GM12801 (cell line): Measurements from ENCODE around the gene CNTN4.

ENCODE experiments used
- CTCF ChIP-seq: IDR thresholded peaks from one replicate; pipeline ENCODE4 v1.5.1; 2011; ENCODE audit warnings: control low read depth; ENCODE audit not compliant: insufficient read length; ENCODE audit errors: extremely low read depth

Gene CNTN4

GRCh38 chr3:2415083-2415482 lies 316.4 kb downstream of the CNTN4 start:
- TF ChIP-seq CTCF: no peak

DNA sequence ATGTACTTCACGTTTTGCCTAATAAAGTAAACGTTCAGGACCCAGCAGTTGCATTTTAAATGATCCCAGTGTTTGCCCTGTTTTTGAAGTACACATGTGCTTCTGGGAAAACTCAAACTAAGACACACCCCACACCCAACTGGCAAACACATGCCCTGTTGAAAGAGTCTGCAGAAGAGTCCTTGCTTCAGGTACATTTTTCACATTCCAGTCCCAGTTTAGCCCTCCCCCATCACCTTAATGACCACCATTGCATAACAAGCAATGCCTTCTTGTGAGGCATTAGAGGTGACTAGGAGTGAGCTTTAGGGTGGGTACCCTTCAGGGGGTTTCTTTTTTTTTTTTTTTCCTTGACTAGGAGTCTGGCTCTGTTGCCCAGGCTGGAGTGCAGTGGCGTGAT lies 322.3 kb downstream of the CNTN4 start:
- no peak for TF ChIP-seq CTCF

DNA sequence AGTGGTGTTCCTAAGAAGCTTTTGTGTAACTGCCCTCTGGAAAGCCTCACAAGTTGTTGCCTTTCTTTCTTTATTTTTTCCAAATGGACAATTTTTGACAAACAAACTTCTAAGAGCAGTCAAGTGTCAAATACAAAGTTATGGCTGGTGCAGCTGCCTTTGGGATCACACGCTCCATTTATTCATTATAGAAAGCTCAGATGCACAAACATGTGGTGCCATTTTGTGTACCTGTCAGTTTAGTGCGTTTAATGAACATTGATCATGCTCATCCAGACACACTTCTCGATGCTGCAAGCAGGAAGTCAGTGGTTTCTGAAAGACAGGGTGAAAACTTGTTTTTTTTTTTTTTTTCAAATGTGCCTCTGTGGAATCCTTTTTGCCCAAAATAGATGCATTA lies 324.5 kb downstream of the CNTN4 start:
- no peak for TF ChIP-seq CTCF

- no peak for TF ChIP-seq CTCF
Observed at GRCh38 chr3:2441558-2441957, 342.9 kb downstream of the CNTN4 start.

DNA sequence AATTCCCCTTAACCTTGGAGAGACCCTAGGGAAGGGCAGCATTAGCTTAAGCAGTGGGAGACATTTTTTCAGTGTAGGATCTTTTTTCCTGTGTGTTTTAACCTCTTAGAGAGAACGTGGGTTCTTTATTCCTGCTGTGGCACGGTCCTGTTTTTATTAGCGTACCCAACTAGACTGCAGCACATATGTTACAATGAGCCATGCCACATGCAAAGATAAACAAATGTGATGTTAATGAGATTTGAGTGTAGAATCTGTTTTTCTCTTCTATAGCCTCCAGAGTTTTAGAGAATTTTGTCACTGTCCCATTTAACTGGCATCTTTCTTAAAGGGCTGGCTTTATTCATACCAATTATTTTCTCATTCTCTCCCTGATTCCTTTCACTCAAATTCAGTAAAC lies 347.5 kb downstream of the CNTN4 start:
- no peak for TF ChIP-seq CTCF

DNA sequence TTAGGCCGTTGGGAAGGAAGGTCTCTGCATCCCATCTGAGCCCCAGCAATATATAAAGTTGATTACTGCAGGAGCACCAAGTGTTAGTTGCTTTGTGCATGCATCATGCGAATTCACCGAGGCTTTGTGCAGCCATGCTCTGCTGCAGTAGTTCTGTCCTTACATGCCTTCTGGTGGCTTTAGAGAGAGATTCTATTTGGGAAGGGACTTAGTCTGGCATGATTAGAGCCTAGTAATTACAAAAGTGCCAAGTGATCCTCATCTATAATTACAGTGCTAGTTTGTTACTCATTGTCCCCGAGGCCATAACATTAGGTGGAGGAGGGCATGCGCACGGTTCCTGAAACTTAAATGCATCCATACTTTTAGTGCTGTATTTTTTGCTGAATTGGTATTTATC lies 353.6 kb downstream of the CNTN4 start:
- TF ChIP-seq CTCF: no peak

DNA sequence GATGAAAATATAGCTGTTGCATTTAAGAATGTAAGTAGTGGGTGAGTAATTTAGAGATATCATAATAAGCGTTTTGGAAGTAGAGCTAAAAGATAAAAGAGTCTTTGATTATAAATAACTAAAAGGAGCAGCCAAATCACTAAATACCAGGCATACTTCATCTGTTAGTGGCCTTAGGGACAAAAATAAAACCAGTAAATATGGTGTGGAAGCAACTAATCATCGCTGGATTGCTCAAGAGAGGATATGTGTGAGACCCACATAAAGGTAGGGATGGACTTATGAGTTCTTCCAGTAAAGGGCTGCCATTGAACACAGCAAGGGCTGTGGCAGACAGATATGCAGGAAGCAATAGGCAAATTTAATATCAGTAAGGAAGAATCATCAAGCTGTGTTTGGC lies 356.2 kb downstream of the CNTN4 start:
- TF ChIP-seq CTCF: no peak

- no peak for TF ChIP-seq CTCF
Observed at GRCh38 chr3:2456788-2457187, 358.1 kb downstream of the CNTN4 start.
